BJ (cell line): ENCODE results near the gene CAMK2B. TPM values are rescaled to one million over a fixed set of nuclear protein-coding genes. Genes with fewer than 3 reads are reported as not detected.

Experiments
- CTCF ChIA-PET: fragments of 350-600 bp; formaldehyde crosslinking; extraction: SDS; loops from one replicate; lab custom pipeline; 2021; ENCODE audit warnings: antibody characterized with exemption, inconsistent platforms; lab: Yijun Ruan, JAX
- POLR2A ChIA-PET: fragments of 300-600 bp; sonication (Branson Sonifier 250); formaldehyde crosslinking; extraction: SDS; loops from one replicate; lab custom pipeline; 2021; ENCODE audit warnings: antibody characterized with exemption; lab: Charles Lee
- DNase-seq: peaks from one replicate; pipeline ENCODE4 v3.0.0-alpha.2; 2011; ENCODE audit warnings: low read depth
- H3K27me3 ChIP-seq: 2 replicates; pipeline ENCODE4 v1.6.0; 2011; ENCODE audit warnings: low read length; ENCODE audit not compliant: control insufficient read depth, insufficient read depth
- H3K36me3 ChIP-seq: 2 replicates; pipeline ENCODE4 v1.5.1; 2011; ENCODE audit warnings: low read length; ENCODE audit not compliant: control insufficient read depth, insufficient read depth
- H3K4me3 ChIP-seq: 2 replicates; pipeline ENCODE4 v1.5.1; 2011; ENCODE audit warnings: low read depth, mild to moderate bottlenecking, control low read depth, low read length
- CTCF ChIP-seq: IDR thresholded peaks from 2 replicates; pipeline ENCODE4 v1.5.1; 2011; ENCODE audit warnings: low read depth, mild to moderate bottlenecking, control low read depth, inconsistent platforms, low read length, moderate library complexity; ENCODE audit not compliant: insufficient read depth
- polyA plus RNA-seq: library from polyadenylated mRNA; depleted of rRNA; stranded (reverse); fragments of >200 nt; gene quantifications from 2 replicates; pipeline ENCODE4 v1.2.3, GENCODE V29; 2011

Gene CAMK2B
- polyA plus RNA-seq, 1 experiment, result 0.10 TPM

- DNase-seq, result no peak
- TF ChIP-seq CTCF, result peak; percentile 33
- no peak overlapping the region for H3K4me3 ChIP-seq
- H3K36me3 ChIP-seq, result no peaks in the 10 kb centered on the region
- CTCF ChIA-PET, result interaction anchor here (0.9 to 1.2 kb wide), 3 partner anchors 63 to 67 kb away, joined by 3 to 6 read pairs (median 5); no protein-coding TSS in a partner anchor
- POLR2A ChIA-PET, result no interaction called here
- H3K27me3 ChIP-seq, result peaks cover 3% of the 10 kb centered on the region; the same call in 1 of the 2 replicates
Observed at GRCh38 chr7:44307301-44307900, 18.0 kb downstream of the CAMK2B start.

GRCh38 chr7:44306606-44307005 lies 18.8 kb downstream of the CAMK2B start:
- no peaks in the 10 kb centered on the region for H3K36me3 ChIP-seq
- H3K27me3 ChIP-seq, result peaks cover 3% of the 10 kb centered on the region; the same call in 1 of the 2 replicates
- no peak overlapping the region for H3K4me3 ChIP-seq
- TF ChIP-seq CTCF, result no peak
- no peak for DNase-seq
- ChIA-PET CTCF (no interaction called here), POLR2A (no interaction called here)

- no peaks in the 10 kb centered on the region for H3K36me3 ChIP-seq
- H3K27me3 ChIP-seq, result peaks cover 5% of the 10 kb centered on the region; the same call in 1 of the 2 replicates
- no peak for DNase-seq
- ChIA-PET CTCF (no interaction called here), POLR2A (no interaction called here)
- no peak overlapping the region for H3K4me3 ChIP-seq
- TF ChIP-seq CTCF, result no peak
Observed at GRCh38 chr7:44305564-44306507, 19.6 kb downstream of the CAMK2B start.

GRCh38 chr7:44294325-44295069 lies 30.9 kb downstream of the CAMK2B start:
- ChIA-PET POLR2A (no interaction called here), CTCF (no interaction called here)
- no peak for DNase-seq
- H3K36me3 ChIP-seq, result no peaks in the 10 kb centered on the region
- no peak for TF ChIP-seq CTCF
- peaks cover 38% of the 10 kb centered on the region for H3K27me3 ChIP-seq
- no peak overlapping the region for H3K4me3 ChIP-seq
